ENCODE results near the gene IPO7.
A peak's percentile ranks its signal among the peaks of the same experiment; 100 is the strongest.

IPO7 gene

GRCh38 chr11:9459667-9460321 lies 75.3 kb downstream of the IPO7 start:
- no peak for TF ChIP-seq CTCF (IDR thresholded peaks at IDR 0.05; ENCODE audit: low read depth, low read length, missing control alignments)
- DNase-seq (ENCODE audit: low read depth) = peak; percentile 45

GRCh38 chr11:9460322-9461062 lies 76.0 kb downstream of the IPO7 start, which contains the start of gene ZNF143:
Gene ZNF143, plus strand, starts transcription at chr11:9461012. Its CDS starts 10,297 bp downstream, at chr11:9471309.
- H3K4me3 ChIP-seq (ENCODE audit: low read depth, low read length) = peak within 1 kb of the TSS; percentile 92
- peak; percentile 99 for DNase-seq (ENCODE audit: low read depth)
- no peak for TF ChIP-seq CTCF (IDR thresholded peaks at IDR 0.05; ENCODE audit: low read depth, low read length, missing control alignments)

More at GRCh38 chr11:9459667-9460321, 75.3 kb downstream of the IPO7 start:
- peak overlapping the region; percentile 92 for H3K4me3 ChIP-seq (ENCODE audit: low read depth, low read length)

GRCh38 chr11:9461063-9461759 lies 76.8 kb downstream of the IPO7 start:
- DNase-seq (ENCODE audit: low read depth) = peak; percentile 78
- H3K4me3 ChIP-seq (ENCODE audit: low read depth, low read length) = peak overlapping the region; percentile 69
- no peak for TF ChIP-seq CTCF (IDR thresholded peaks at IDR 0.05; ENCODE audit: low read depth, low read length, missing control alignments)

GRCh38 chr11:9461760-9462134 lies 77.3 kb downstream of the IPO7 start:
- no peak for DNase-seq (ENCODE audit: low read depth)
- peak overlapping the region; percentile 69 for H3K4me3 ChIP-seq (ENCODE audit: low read depth, low read length)
- TF ChIP-seq CTCF (IDR thresholded peaks at IDR 0.05; ENCODE audit: low read depth, low read length, missing control alignments) = no peak

GRCh38 chr11:9462172-9462799 lies 77.8 kb downstream of the IPO7 start:
- DNase-seq (ENCODE audit: low read depth) = no peak
- no peak for TF ChIP-seq CTCF (IDR thresholded peaks at IDR 0.05; ENCODE audit: low read depth, low read length, missing control alignments)
- peak overlapping the region; percentile 69 for H3K4me3 ChIP-seq (ENCODE audit: low read depth, low read length)

GRCh38 chr11:9462806-9463537 lies 78.5 kb downstream of the IPO7 start:
- peak overlapping the region; percentile 69 for H3K4me3 ChIP-seq (ENCODE audit: low read depth, low read length)
- peak; percentile 47 for DNase-seq (ENCODE audit: low read depth)
- no peak for TF ChIP-seq CTCF (IDR thresholded peaks at IDR 0.05; ENCODE audit: low read depth, low read length, missing control alignments)

Measured in GM12864 (cell line).